Upper lobe of right lung (tissue), 1 donor: ENCODE measurements around the gene SLC35E2B. TPM values are rescaled to one million over a fixed set of nuclear protein-coding genes. Genes with fewer than 3 reads are reported as not detected.
A peak's percentile ranks its signal among the peaks of the same experiment; 100 is the strongest.

Experiments
- ATAC-seq: fragments of 200-7000 bp; cut with Tn5 transposase; one replicate; pipeline ENCODE4 v1.9.1; 2020; ENCODE audit warnings: mild to moderate bottlenecking, moderate library complexity
- DNase-seq: peaks from one replicate; pipeline ENCODE4 v3.0.0-alpha.2; 2020
- H3K27ac ChIP-seq: fragments of 200-600 bp; one replicate; pipeline ENCODE4 v1.8.0; 2022
- H3K27me3 ChIP-seq: fragments of 200-600 bp; one replicate; pipeline ENCODE4 v1.8.0; 2022; ENCODE audit warnings: mild to moderate bottlenecking
- H3K36me3 ChIP-seq: fragments of 200-600 bp; one replicate; pipeline ENCODE4 v1.8.0; 2022
- H3K4me1 ChIP-seq: fragments of 200-600 bp; one replicate; pipeline ENCODE4 v1.8.0; 2022
- H3K4me3 ChIP-seq: fragments of 200-600 bp; one replicate; pipeline ENCODE4 v1.8.0; 2022; ENCODE audit warnings: mild to moderate bottlenecking
- H3K9me3 ChIP-seq: fragments of 200-600 bp; one replicate; pipeline ENCODE4 v1.8.0; 2022
- CTCF ChIP-seq: fragments of 200-600 bp; IDR thresholded peaks from one replicate; pipeline ENCODE4 v1.8.0; 2022; ENCODE audit warnings: antibody characterized with exemption
- intact Hi-C: fragments of 100-400 bp; cut with DNase I; formaldehyde crosslinking; loops from one replicate; pipeline ENCODE4 v1.11.0; 2022
- total RNA-seq: library from RNA; stranded (reverse); fragmentation: NEBNext Ultra II Directional; extraction: Animal tissue kit (Norgen Biotek cat#: 25700); gene quantifications from one replicate; pipeline ENCODE4 v1.2.1, GENCODE V29; 2021
- donor health status: DM: no; HTN: yes; CAD: no; lungs with severe emphysema.

SLC35E2B gene
- total RNA-seq, 1 donor from 2014 or later, result 49.8 TPM

GRCh38 chr1:1619917-1620361 is 72.7 kb downstream of the SLC35E2B start:
- no peak overlapping the region for H3K4me3 ChIP-seq
- DNase-seq, result no peak
- H3K4me1 ChIP-seq, result peaks cover 11% of the 10 kb centered on the region
- ATAC-seq, result no peak
- no peaks in the 10 kb centered on the region for H3K27me3 ChIP-seq
- no peaks in the 10 kb centered on the region for H3K9me3 ChIP-seq
- H3K27ac ChIP-seq, result no peak overlapping the region
- intact Hi-C loops, result no loop called here
- peaks cover 15% of the 10 kb centered on the region for H3K36me3 ChIP-seq
- peak; percentile 21 for TF ChIP-seq CTCF

GRCh38 chr1:1618396-1619068 is 74.1 kb downstream of the SLC35E2B start:
- DNase-seq (no peak), ATAC-seq (no peak)
- Histone ChIP-seq H3K36me3 (peaks cover 15% of the 10 kb centered on the region), H3K27ac (no peak overlapping the region), H3K4me1 (peaks cover 23% of the 10 kb centered on the region), H3K4me3 (no peak overlapping the region), H3K9me3 (no peaks in the 10 kb centered on the region), H3K27me3 (no peaks in the 10 kb centered on the region)
- no peak for TF ChIP-seq CTCF
- intact Hi-C loops, result no loop called here

- H3K4me3 ChIP-seq, result no peak overlapping the region
- peaks cover 15% of the 10 kb centered on the region for H3K36me3 ChIP-seq
- intact Hi-C loops, result no loop called here
- no peak for TF ChIP-seq CTCF
- no peaks in the 10 kb centered on the region for H3K27me3 ChIP-seq
- peaks cover 24% of the 10 kb centered on the region for H3K4me1 ChIP-seq
- H3K27ac ChIP-seq, result no peak overlapping the region
- DNase-seq (no peak), ATAC-seq (no peak)
- H3K9me3 ChIP-seq, result no peaks in the 10 kb centered on the region
These were observed 74.7 kb downstream of the SLC35E2B start for GRCh38 chr1:1617925-1618324.

GRCh38 chr1:1617516-1617915 is 75.1 kb downstream of the SLC35E2B start:
- DNase-seq (no peak), ATAC-seq (no peak)
- Histone ChIP-seq H3K9me3 (no peaks in the 10 kb centered on the region), H3K36me3 (peaks cover 15% of the 10 kb centered on the region), H3K4me3 (no peak overlapping the region), H3K27me3 (no peaks in the 10 kb centered on the region), H3K27ac (no peak overlapping the region), H3K4me1 (peaks cover 24% of the 10 kb centered on the region)
- TF ChIP-seq CTCF, result no peak
- intact Hi-C loops, result no loop called here

- no peak for DNase-seq
- H3K27ac ChIP-seq, result no peak overlapping the region
- intact Hi-C loops, result no loop called here
- ATAC-seq, result no peak
- no peaks in the 10 kb centered on the region for H3K27me3 ChIP-seq
- peaks cover 24% of the 10 kb centered on the region for H3K4me1 ChIP-seq
- H3K36me3 ChIP-seq, result peaks cover 15% of the 10 kb centered on the region
- no peaks in the 10 kb centered on the region for H3K9me3 ChIP-seq
- H3K4me3 ChIP-seq, result peak overlapping the region; percentile 77
- no peak for TF ChIP-seq CTCF
These were observed 75.8 kb downstream of the SLC35E2B start for GRCh38 chr1:1616838-1617237.
